GM20431 (cell line): ENCODE data around the gene GOLPH3L.
"Not testable (repeated sequence)": the region's sequence is repeated elsewhere in the genome, so short reads cannot be mapped to it uniquely, and the experiment has no call there.

Experiments
- in situ Hi-C: fragments of 300-500 bp; cut with MseI, MboI; formaldehyde crosslinking; loops from one replicate; pipeline ENCODE4 v1.15.0; 2020; ENCODE audit warnings: low sequenced_read_pairs; ENCODE audit not compliant: unreplicated experiment

The GOLPH3L gene

GRCh38 chr1:150619576-150620509 lies 77.1 kb downstream of the GOLPH3L start:
- in situ Hi-C loops: no loop called here

GRCh38 chr1:150615346-150616201 lies 81.4 kb downstream of the GOLPH3L start:
- in situ Hi-C loops: no loop called here

- in situ Hi-C loops: no loop called here
These were observed 83.7 kb downstream of the GOLPH3L start for GRCh38 chr1:150613061-150613920.

GRCh38 chr1:150612014-150612345 lies 85.0 kb downstream of the GOLPH3L start:
- in situ Hi-C loops: no loop called here

- in situ Hi-C loops: no loop called here
These were observed 86.4 kb downstream of the GOLPH3L start for GRCh38 chr1:150610576-150610975.

GRCh38 chr1:150609732-150610131 lies 87.2 kb downstream of the GOLPH3L start:
- in situ Hi-C loops: no loop called here

GRCh38 chr1:150606463-150607142 lies 90.4 kb downstream of the GOLPH3L start:
- in situ Hi-C loops: no loop called here

- in situ Hi-C loops: not testable (repeated sequence)
These were observed 91.6 kb downstream of the GOLPH3L start for GRCh38 chr1:150605451-150605731.

GRCh38 chr1:150604226-150604588 lies 92.7 kb downstream of the GOLPH3L start:
- in situ Hi-C loops: no loop called here

GRCh38 chr1:150603711-150604110 lies 93.2 kb downstream of the GOLPH3L start:
- in situ Hi-C loops: no loop called here

GRCh38 chr1:150602372-150602771 lies 94.6 kb downstream of the GOLPH3L start:
- in situ Hi-C loops: not testable (repeated sequence)

- in situ Hi-C loops: no loop called here
These were observed 95.4 kb downstream of the GOLPH3L start for GRCh38 chr1:150601540-150601939.

GRCh38 chr1:150598346-150598745 lies 98.6 kb downstream of the GOLPH3L start:
- in situ Hi-C loops: not testable (repeated sequence)

GRCh38 chr1:150596976-150597375 lies 100.0 kb downstream of the GOLPH3L start:
- in situ Hi-C loops: no loop called here
